AG09309 (cell line): Measurements from ENCODE around the gene SOX15.
A peak's percentile ranks its signal among the peaks of the same experiment; 100 is the strongest.

ENCODE experiments used
- DNase-seq: peaks from one replicate; pipeline ENCODE4 v3.0.0-alpha.2; 2010; ENCODE audit warnings: low read depth
- H3K4me3 ChIP-seq: 2 replicates; pipeline ENCODE4 v1.5.1; 2011; ENCODE audit warnings: mild to moderate bottlenecking, low read depth, low read length, moderate library complexity; ENCODE audit not compliant: control insufficient read depth
- TF ChIP-seq, protein P1 (sequence below): IDR thresholded peaks from 2 replicates; pipeline ENCODE4 v1.5.1; 2011; ENCODE audit warnings: mild to moderate bottlenecking, low read depth, low read length, inconsistent platforms; ENCODE audit not compliant: insufficient read depth, control insufficient read depth; ENCODE audit errors: missing control alignments

SOX15 gene

GRCh38 chr17:7589204-7589868 is 558 bp downstream of the SOX15 start:
- peak overlapping the region; percentile 15 for H3K4me3 ChIP-seq
- TF ChIP-seq, protein P1, sequence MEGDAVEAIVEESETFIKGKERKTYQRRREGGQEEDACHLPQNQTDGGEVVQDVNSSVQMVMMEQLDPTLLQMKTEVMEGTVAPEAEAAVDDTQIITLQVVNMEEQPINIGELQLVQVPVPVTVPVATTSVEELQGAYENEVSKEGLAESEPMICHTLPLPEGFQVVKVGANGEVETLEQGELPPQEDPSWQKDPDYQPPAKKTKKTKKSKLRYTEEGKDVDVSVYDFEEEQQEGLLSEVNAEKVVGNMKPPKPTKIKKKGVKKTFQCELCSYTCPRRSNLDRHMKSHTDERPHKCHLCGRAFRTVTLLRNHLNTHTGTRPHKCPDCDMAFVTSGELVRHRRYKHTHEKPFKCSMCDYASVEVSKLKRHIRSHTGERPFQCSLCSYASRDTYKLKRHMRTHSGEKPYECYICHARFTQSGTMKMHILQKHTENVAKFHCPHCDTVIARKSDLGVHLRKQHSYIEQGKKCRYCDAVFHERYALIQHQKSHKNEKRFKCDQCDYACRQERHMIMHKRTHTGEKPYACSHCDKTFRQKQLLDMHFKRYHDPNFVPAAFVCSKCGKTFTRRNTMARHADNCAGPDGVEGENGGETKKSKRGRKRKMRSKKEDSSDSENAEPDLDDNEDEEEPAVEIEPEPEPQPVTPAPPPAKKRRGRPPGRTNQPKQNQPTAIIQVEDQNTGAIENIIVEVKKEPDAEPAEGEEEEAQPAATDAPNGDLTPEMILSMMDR = peak; percentile 92
- peak; percentile 40 for DNase-seq

DNA sequence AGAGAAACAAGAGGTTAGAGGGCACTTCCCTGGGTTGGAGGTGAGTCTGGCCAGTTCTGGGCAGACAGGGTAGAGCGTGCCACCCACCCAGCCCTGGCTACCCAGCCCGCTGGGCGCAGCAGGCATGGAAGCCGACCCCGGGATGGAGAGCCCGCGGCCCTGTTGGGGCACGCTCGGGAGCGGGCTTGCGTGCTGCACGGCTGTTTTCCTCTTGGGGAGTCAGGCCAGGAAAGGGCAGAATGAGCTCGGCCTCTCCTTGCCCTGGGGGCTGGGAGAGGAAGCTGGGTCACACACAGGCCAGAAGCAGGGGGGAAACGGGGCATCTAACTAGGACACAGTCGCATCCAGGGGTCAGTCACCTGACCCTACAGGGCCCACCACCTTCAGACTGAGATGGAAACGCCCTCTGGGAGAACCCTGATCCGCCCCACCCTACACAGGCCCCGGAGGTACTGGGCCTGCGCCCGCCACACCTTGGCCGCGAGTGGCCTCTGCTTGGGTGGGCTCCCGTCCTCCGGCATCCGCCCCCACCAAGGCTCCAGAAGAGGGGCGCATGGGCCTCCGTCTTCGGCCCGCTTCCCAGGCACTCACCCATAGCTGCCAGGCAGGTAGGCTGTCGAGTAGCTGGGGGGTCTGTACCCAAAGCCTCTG is 1.2 kb downstream of the SOX15 start:
- H3K4me3 ChIP-seq = peak overlapping the region; percentile 15

DNA sequence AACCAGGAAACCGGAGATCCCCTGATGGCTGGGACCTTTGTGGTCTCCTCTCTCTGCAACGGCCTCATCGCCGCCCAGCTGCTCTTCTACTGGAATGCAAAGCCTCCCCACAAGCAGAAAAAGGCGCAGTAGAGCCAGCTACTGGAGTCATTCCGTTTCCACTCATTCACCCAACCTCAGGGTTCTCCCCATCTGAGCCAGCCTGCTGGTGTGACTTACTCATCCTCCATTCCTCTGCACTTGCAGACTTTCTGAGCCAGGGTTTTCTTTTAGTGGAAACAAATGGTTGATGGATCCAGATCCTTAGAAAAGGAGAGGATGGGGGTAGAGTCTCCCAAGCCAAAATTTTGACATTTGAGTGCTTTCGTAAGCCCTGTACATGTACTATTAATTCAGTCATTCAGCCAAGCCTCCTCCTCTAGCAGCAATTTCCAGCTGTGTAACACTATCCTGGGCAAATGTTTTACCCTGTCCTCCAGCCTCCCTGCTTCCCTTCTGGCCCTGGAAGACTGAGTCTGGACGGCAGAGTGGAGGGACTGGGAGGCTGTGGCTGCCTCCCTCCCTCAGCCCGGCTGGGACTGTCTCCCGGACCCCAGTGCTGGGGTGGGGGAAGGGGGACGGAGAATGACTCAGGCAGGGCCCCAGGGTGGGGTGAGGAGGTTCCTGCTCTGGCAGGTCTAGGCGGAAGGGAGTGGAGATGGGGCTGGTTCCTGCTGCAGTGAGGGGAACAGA is 2.3 kb downstream of the SOX15 start:
- TF ChIP-seq, protein P1 = peak; percentile 18
- peak overlapping the region; percentile 13 for H3K4me3 ChIP-seq
- DNase-seq = peak; percentile 88

More for the DNA sequence above, 1.2 kb downstream of the SOX15 start:
- TF ChIP-seq, protein P1 = no peak
- DNase-seq = no peak

DNA sequence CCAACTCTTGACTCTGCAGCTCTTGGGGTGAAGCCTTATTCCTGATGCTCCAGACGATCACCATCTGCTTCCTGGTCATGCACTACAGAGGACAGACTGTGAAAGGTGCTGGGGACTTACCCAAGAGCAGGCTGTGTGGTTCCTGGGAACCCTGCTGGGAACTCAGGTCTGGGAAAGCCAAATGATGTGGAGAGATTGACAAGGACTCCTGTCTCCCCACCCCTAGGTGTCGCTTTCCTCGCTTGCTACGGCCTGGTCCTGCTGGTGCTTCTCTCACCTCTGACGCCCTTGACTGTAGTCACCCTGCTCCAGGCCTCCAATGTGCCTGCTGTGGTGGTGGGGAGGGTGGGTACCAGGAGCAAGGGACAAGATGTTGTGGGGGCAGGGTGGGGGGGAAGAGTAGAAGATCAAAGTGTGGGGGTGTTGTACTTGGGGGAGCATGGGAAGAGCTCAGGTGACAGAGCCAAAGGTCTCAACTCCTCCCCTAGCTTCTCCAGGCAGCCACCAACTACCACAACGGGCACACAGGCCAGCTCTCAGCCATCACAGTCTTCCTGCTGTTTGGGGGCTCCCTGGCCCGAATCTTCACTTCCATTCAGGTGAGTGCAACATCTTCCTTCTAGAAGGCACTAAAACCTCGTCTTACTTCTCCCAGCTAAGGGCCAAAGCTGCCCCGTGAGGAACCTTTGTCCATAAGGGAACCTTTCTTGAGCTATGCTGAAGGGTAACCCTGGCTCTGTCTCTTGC is 3.0 kb downstream of the SOX15 start:
- no peak for DNase-seq
- no peak overlapping the region for H3K4me3 ChIP-seq
- TF ChIP-seq, protein P1 = peak; percentile 16

GRCh38 chr17:7583253-7584109 is 6.4 kb downstream of the SOX15 start, which contains the start of gene MPDU1:
Gene MPDU1, plus strand, starts transcription at chr17:7583852. Its CDS starts 11 bp downstream, at chr17:7583863.
- TF ChIP-seq, protein P1 = no peak
- peak; percentile 92 for DNase-seq
- H3K4me3 ChIP-seq = peak within 1 kb of the TSS; percentile 68
